MCF 10A (cell line): ENCODE measurements around the gene SELL. TPM values are rescaled to one million over a fixed set of nuclear protein-coding genes. Genes with fewer than 3 reads are reported as not detected.
"Not testable (repeated sequence)": the region's sequence is repeated elsewhere in the genome, so short reads cannot be mapped to it uniquely, and the experiment has no call there.

Source experiments
- BruUV-seq: library from RNA; stranded (reverse); fragments of 400-500 nt; replicated peaks from 2 replicates; lab custom pipeline; 2021; lab: Mats Ljungman, UMichigan
- CTCF ChIA-PET: fragments of 300-600 bp; sonication (Branson Sonifier 250); formaldehyde crosslinking; extraction: SDS; loops from one replicate; lab custom pipeline; 2021; ENCODE audit warnings: antibody characterized with exemption, inconsistent platforms; lab: Yijun Ruan, JAX
- POLR2A ChIA-PET: fragments of 300-600, 350-650 bp; sonication (Branson Sonifier 250); formaldehyde crosslinking; extraction: SDS; loops from one replicate; lab custom pipeline; 2020; ENCODE audit warnings: antibody characterized with exemption, inconsistent platforms; lab: Yijun Ruan, JAX
- DNase-seq: peaks from one replicate; pipeline ENCODE4 v3.0.0-alpha.2; 2018; ENCODE audit not compliant: unreplicated experiment
- H3K27ac Mint-ChIP-seq: one replicate; pipeline ENCODE4 v1.8.0; 2022; ENCODE audit warnings: mild to moderate bottlenecking, low read depth, mixed read lengths; ENCODE audit not compliant: unreplicated experiment
- H3K27me3 Mint-ChIP-seq: one replicate; pipeline ENCODE4 v1.8.0; 2022; ENCODE audit warnings: mixed read lengths; ENCODE audit not compliant: insufficient read depth, unreplicated experiment
- H3K36me3 Mint-ChIP-seq: one replicate; pipeline ENCODE4 v1.8.0; 2022; ENCODE audit warnings: mild to moderate bottlenecking, moderate library complexity, mixed read lengths; ENCODE audit not compliant: insufficient read depth, unreplicated experiment
- H3K4me1 Mint-ChIP-seq: one replicate; pipeline ENCODE4 v1.8.0; 2022; ENCODE audit warnings: mixed read lengths; ENCODE audit not compliant: insufficient read depth, unreplicated experiment
- H3K4me3 Mint-ChIP-seq: one replicate; pipeline ENCODE4 v1.8.0; 2022; ENCODE audit warnings: mild to moderate bottlenecking, moderate library complexity, mixed read lengths; ENCODE audit not compliant: unreplicated experiment
- H3K9me3 Mint-ChIP-seq: one replicate; pipeline ENCODE4 v1.8.0; 2022; ENCODE audit warnings: mixed read lengths; ENCODE audit not compliant: unreplicated experiment
- intact Hi-C: fragments of 100-400 bp; cut with micrococcal nuclease; formaldehyde crosslinking; loops from 2 replicates; pipeline ENCODE4 v1.14.1; 2022
- total RNA-seq: library from RNA; stranded (reverse); gene quantifications from 2 replicates; pipeline ENCODE4 v1.2.3, GENCODE V29; 2022
- TF ChIP-seq, protein P1 (sequence below): fragments of 200-600 bp; IDR thresholded peaks from one replicate; pipeline ENCODE4 v1.8.0; 2022; ENCODE audit warnings: antibody characterized with exemption, mild to moderate bottlenecking; ENCODE audit not compliant: unreplicated experiment

SELL gene
- total RNA-seq, 1 experiment from 2014 or later, result not detected

DNA sequence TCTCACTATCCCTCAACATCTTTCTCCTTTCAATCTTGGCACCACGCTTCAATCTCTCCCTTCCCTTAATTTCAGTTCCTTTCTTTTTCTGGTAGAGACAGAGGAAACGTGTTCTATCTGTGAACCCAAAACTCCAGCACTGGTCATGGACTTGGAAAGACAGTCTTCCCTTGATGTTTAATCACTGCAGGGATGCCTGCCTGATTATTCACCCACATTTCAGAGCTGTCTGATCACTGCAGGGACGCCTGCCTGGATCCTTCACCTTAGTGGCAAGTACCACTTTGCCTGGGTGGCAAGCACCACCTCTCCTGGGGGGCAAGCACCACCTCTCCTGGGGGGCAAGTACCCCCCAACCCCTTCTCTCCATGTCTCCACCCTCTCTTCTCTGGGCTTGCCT, 27.8 kb downstream of the SELL start:
- intact Hi-C loops, result no loop called here
- Mint-ChIP-seq H3K27me3 (peaks cover 25% of the 10 kb centered on the region), H3K4me1 (no peaks in the 10 kb centered on the region), H3K27ac (no peak overlapping the region), H3K36me3 (no peaks in the 10 kb centered on the region), H3K9me3 (no peaks in the 10 kb centered on the region), H3K4me3 (no peak overlapping the region)
- POLR2A ChIA-PET, result no interaction called here
- DNase-seq, result no peak
- TF ChIP-seq, protein P1, sequence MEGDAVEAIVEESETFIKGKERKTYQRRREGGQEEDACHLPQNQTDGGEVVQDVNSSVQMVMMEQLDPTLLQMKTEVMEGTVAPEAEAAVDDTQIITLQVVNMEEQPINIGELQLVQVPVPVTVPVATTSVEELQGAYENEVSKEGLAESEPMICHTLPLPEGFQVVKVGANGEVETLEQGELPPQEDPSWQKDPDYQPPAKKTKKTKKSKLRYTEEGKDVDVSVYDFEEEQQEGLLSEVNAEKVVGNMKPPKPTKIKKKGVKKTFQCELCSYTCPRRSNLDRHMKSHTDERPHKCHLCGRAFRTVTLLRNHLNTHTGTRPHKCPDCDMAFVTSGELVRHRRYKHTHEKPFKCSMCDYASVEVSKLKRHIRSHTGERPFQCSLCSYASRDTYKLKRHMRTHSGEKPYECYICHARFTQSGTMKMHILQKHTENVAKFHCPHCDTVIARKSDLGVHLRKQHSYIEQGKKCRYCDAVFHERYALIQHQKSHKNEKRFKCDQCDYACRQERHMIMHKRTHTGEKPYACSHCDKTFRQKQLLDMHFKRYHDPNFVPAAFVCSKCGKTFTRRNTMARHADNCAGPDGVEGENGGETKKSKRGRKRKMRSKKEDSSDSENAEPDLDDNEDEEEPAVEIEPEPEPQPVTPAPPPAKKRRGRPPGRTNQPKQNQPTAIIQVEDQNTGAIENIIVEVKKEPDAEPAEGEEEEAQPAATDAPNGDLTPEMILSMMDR, result no peak
- BruUV-seq, result no TSS peak
- CTCF ChIA-PET, result interaction anchor here (1.0 kb wide), 1 partner anchor 82 kb away, joined by 4 read pairs; no protein-coding TSS in a partner anchor

GRCh38 chr1:169683168-169683567, 28.3 kb downstream of the SELL start:
- BruUV-seq, POLR2A ChIA-PET: not testable (repeated sequence)

GRCh38 chr1:169682071-169682470, 29.3 kb downstream of the SELL start:
- ChIA-PET CTCF (interaction anchor here (0.7 to 1.2 kb wide), 2 partner anchors 11 to 43 kb away, joined by 3 read pairs; no protein-coding TSS in a partner anchor), POLR2A (no interaction called here)
- TF ChIP-seq, protein P1, result no peak
- no peaks in the 10 kb centered on the region for H3K4me1 Mint-ChIP-seq
- H3K27me3 Mint-ChIP-seq, result peaks cover 25% of the 10 kb centered on the region
- no TSS peak for BruUV-seq
- no peaks in the 10 kb centered on the region for H3K36me3 Mint-ChIP-seq
- H3K27ac Mint-ChIP-seq, result no peak overlapping the region
- DNase-seq, result no peak
- no peak overlapping the region for H3K4me3 Mint-ChIP-seq
- no peaks in the 10 kb centered on the region for H3K9me3 Mint-ChIP-seq
- intact Hi-C loops, result no loop called here

More at GRCh38 chr1:169683168-169683567, 28.3 kb downstream of the SELL start:
- H3K36me3 Mint-ChIP-seq, H3K27ac Mint-ChIP-seq, H3K9me3 Mint-ChIP-seq, intact Hi-C loops, H3K4me3 Mint-ChIP-seq, H3K4me1 Mint-ChIP-seq, DNase-seq: not testable (repeated sequence)
- H3K27me3 Mint-ChIP-seq, result peaks cover 25% of the 10 kb centered on the region
- CTCF ChIA-PET, result interaction anchor here (1.0 kb wide), 1 partner anchor 82 kb away, joined by 4 read pairs; no protein-coding TSS in a partner anchor

DNA sequence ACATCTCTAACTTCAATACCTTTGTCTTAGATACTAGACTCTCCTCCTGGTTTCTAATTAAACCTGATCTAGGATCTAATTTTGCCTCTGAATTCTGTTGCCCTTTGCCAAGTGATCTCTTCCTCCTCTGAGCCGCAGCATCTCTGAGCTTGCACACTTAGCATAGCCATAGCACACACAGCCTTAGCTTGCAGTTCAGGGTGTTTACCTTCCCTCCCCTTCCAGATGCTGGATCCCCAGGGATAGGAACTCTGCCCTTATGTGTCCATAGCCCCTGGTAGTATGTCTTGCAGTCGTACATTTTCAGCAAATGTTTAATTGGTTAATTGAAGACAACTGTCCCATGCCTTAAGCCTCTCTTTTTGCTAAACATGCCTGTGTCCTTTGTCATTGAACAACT, 30.3 kb downstream of the SELL start:
- ChIA-PET POLR2A (no interaction called here), CTCF (interaction anchor here (1.1 kb wide), 1 partner anchor 130 kb away, joined by 3 read pairs; no protein-coding TSS in a partner anchor)
- intact Hi-C loops, result no loop called here
- TF ChIP-seq, protein P1, result no peak
- Mint-ChIP-seq H3K9me3 (no peaks in the 10 kb centered on the region), H3K27ac (no peak overlapping the region), H3K36me3 (no peaks in the 10 kb centered on the region), H3K27me3 (peaks cover 25% of the 10 kb centered on the region), H3K4me3 (no peak overlapping the region), H3K4me1 (no peaks in the 10 kb centered on the region)
- BruUV-seq, result no TSS peak
- DNase-seq, result no peak
